ENCODE measurements around the gene MBOAT2.
"Not testable (repeated sequence)": the region's sequence is repeated elsewhere in the genome, so short reads cannot be mapped to it uniquely, and the experiment has no call there.

MBOAT2 gene

GRCh38 chr2:9045595-9045994, 42.1 kb upstream of the MBOAT2 start:
- TF ChIP-seq CTCF (conservative IDR thresholded peaks at IDR 0.05; ENCODE audit: low read depth, low read length): no peak
- no peaks in the 10 kb centered on the region for H4K20me1 ChIP-seq (ENCODE audit: insufficient read depth)
- H3K4me1 ChIP-seq (ENCODE audit: low read depth, poor library complexity, severe bottlenecking): no peaks in the 10 kb centered on the region
- H3K27ac ChIP-seq: no peak overlapping the region
- no peaks in the 10 kb centered on the region for H3K79me2 ChIP-seq (ENCODE audit: insufficient read depth, low read depth)
- no peak overlapping the region for H3K4me2 ChIP-seq
- no peaks in the 10 kb centered on the region for H3K27me3 ChIP-seq (ENCODE audit: insufficient read depth, low read depth)
- H3K4me3 ChIP-seq (IDR thresholded peaks at IDR 0.05; ENCODE audit: insufficient read depth, low read depth, low read length): no peak overlapping the region
- no peak overlapping the region for H2AFZ ChIP-seq (ENCODE audit: low read depth)
- H3K9ac ChIP-seq: no peak overlapping the region
- H3K36me3 ChIP-seq (ENCODE audit: insufficient read depth): no peaks in the 10 kb centered on the region

- not testable (repeated sequence) for H3K9ac ChIP-seq
Observed at GRCh38 chr2:9043491-9043890, 40.0 kb upstream of the MBOAT2 start.

GRCh38 chr2:9037166-9037565, 33.7 kb upstream of the MBOAT2 start:
- H2AFZ ChIP-seq (ENCODE audit: low read depth): no peak overlapping the region
- no peaks in the 10 kb centered on the region for H3K4me1 ChIP-seq (ENCODE audit: low read depth, poor library complexity, severe bottlenecking)
- H3K9ac ChIP-seq: no peak overlapping the region
- H3K36me3 ChIP-seq (ENCODE audit: insufficient read depth): no peaks in the 10 kb centered on the region
- no peaks in the 10 kb centered on the region for H3K27me3 ChIP-seq (ENCODE audit: insufficient read depth, low read depth)
- no peaks in the 10 kb centered on the region for H4K20me1 ChIP-seq (ENCODE audit: insufficient read depth)
- H3K4me3 ChIP-seq (IDR thresholded peaks at IDR 0.05; ENCODE audit: insufficient read depth, low read depth, low read length): no peak overlapping the region
- H3K27ac ChIP-seq: no peak overlapping the region
- no peak for TF ChIP-seq CTCF (conservative IDR thresholded peaks at IDR 0.05; ENCODE audit: low read depth, low read length)
- H3K79me2 ChIP-seq (ENCODE audit: insufficient read depth, low read depth): no peaks in the 10 kb centered on the region
- no peak overlapping the region for H3K4me2 ChIP-seq

More at GRCh38 chr2:9043491-9043890, 40.0 kb upstream of the MBOAT2 start:
- H3K27ac ChIP-seq; H3K36me3 ChIP-seq (ENCODE audit: insufficient read depth); H3K4me3 ChIP-seq (IDR thresholded peaks at IDR 0.05; ENCODE audit: insufficient read depth, low read depth, low read length); H3K79me2 ChIP-seq (ENCODE audit: insufficient read depth, low read depth); H3K4me2 ChIP-seq; H3K27me3 ChIP-seq (ENCODE audit: insufficient read depth, low read depth); H4K20me1 ChIP-seq (ENCODE audit: insufficient read depth); H3K4me1 ChIP-seq (ENCODE audit: low read depth, poor library complexity, severe bottlenecking); H2AFZ ChIP-seq (ENCODE audit: low read depth): not testable (repeated sequence)

GRCh38 chr2:9033385-9034168, 30.1 kb upstream of the MBOAT2 start:
- no peaks in the 10 kb centered on the region for H4K20me1 ChIP-seq (ENCODE audit: insufficient read depth)
- no peaks in the 10 kb centered on the region for H3K27me3 ChIP-seq (ENCODE audit: insufficient read depth, low read depth)
- no peak overlapping the region for H3K27ac ChIP-seq
- no peaks in the 10 kb centered on the region for H3K36me3 ChIP-seq (ENCODE audit: insufficient read depth)
- no peaks in the 10 kb centered on the region for H3K4me1 ChIP-seq (ENCODE audit: low read depth, poor library complexity, severe bottlenecking)
- H3K79me2 ChIP-seq (ENCODE audit: insufficient read depth, low read depth): no peaks in the 10 kb centered on the region
- H3K9ac ChIP-seq: no peak overlapping the region
- no peak overlapping the region for H2AFZ ChIP-seq (ENCODE audit: low read depth)
- H3K4me3 ChIP-seq (IDR thresholded peaks at IDR 0.05; ENCODE audit: insufficient read depth, low read depth, low read length): no peak overlapping the region
- no peak overlapping the region for H3K4me2 ChIP-seq
- no peak for TF ChIP-seq CTCF (conservative IDR thresholded peaks at IDR 0.05; ENCODE audit: low read depth, low read length)

- H3K9ac ChIP-seq: no peak overlapping the region
- no peak overlapping the region for H3K27ac ChIP-seq
- no peaks in the 10 kb centered on the region for H3K4me1 ChIP-seq (ENCODE audit: low read depth, poor library complexity, severe bottlenecking)
- H4K20me1 ChIP-seq (ENCODE audit: insufficient read depth): no peaks in the 10 kb centered on the region
- H3K4me3 ChIP-seq (IDR thresholded peaks at IDR 0.05; ENCODE audit: insufficient read depth, low read depth, low read length): no peak overlapping the region
- no peak overlapping the region for H2AFZ ChIP-seq (ENCODE audit: low read depth)
- no peaks in the 10 kb centered on the region for H3K79me2 ChIP-seq (ENCODE audit: insufficient read depth, low read depth)
- H3K27me3 ChIP-seq (ENCODE audit: insufficient read depth, low read depth): no peaks in the 10 kb centered on the region
- no peaks in the 10 kb centered on the region for H3K36me3 ChIP-seq (ENCODE audit: insufficient read depth)
- H3K4me2 ChIP-seq: no peak overlapping the region
- no peak for TF ChIP-seq CTCF (conservative IDR thresholded peaks at IDR 0.05; ENCODE audit: low read depth, low read length)
Observed at GRCh38 chr2:9032536-9033255, 29.2 kb upstream of the MBOAT2 start.

Data from KMS-11 (cell line).